ENCODE data around the gene PRR20G. TPM values are rescaled to one million over a fixed set of nuclear protein-coding genes. Genes with fewer than 3 reads are reported as not detected.

PRR20G gene
- total and polyA plus RNA-seq, 2 of the 8 experiments (the other 6 are each of a cell fraction or from before 2014, with no cell fraction given) = 0.24 TPM; not detected in 1

DNA sequence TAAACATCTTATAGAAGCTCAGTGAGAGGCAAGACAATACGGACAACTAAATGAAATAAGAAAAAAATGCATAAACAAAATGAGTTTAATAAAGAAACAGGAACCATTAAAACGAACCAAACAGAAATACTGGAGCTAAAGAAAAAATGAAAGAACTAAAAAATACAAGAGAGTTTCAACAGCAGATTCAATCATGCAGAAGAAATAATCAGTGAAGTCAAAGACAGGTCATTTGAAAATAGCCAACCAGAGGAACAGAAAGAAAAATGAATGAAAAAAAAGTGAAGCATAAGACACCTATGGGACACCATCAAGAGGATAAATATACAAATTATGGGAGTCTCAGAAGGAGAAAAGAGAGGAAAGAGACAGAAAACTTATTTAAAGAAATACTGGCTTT is 42.5 kb upstream of the PRR20G start:
- no peak overlapping the region for H2BK15ac ChIP-seq (ENCODE audit: low read length)
- H3K4me1 ChIP-seq (replicated peaks in 1 of 4; ENCODE audit: control insufficient read depth in 3 of 4, insufficient read depth in 4 of 4, low read length in 3 of 4) = no peaks in the 10 kb centered on the region
- H4K5ac ChIP-seq (ENCODE audit: insufficient read length, low read depth, low read length) = no peak overlapping the region
- no peak overlapping the region for H4K91ac ChIP-seq (replicated peaks; ENCODE audit: insufficient read length, low read length)
- H3K9me3 ChIP-seq (ENCODE audit: insufficient read depth in 2 of 2, low read depth in 1 of 2, low read length in 1 of 2) = peaks cover 3 to 6% of the 10 kb centered on the region in 2 experiments; a peak in 2 of 4 replicates
- POLR2A ChIA-PET (ENCODE audit: partially characterized antibody) = no interaction called here
- no peak overlapping the region for H3K9ac ChIP-seq (replicated peaks in 1 of 4; ENCODE audit: extremely low read depth in 1 of 4, low read depth in 3 of 4, low read length in 3 of 4)
- TF ChIP-seq SIRT6 (IDR thresholded peaks at IDR 0.05; ENCODE audit: low read length) (no peak), RAD21 (IDR thresholded peaks at IDR 0.05 in 1 of 2, conservative IDR thresholded peaks at IDR 0.05 in 1 of 2; ENCODE audit: low read depth in 2 of 2, low read length in 2 of 2) (no peak), BCL11A (IDR thresholded peaks at IDR 0.05; ENCODE audit: low read depth in 2 of 2, low read length in 2 of 2) (no peak), TCF12 (IDR thresholded peaks at IDR 0.05; ENCODE audit: low read depth, low read length) (no peak), EZH2 (IDR thresholded peaks at IDR 0.05; ENCODE audit: low read depth, low read length, severe bottlenecking) (no peak), POLR2AphosphoS5 (IDR thresholded peaks at IDR 0.05; ENCODE audit: low read depth, low read length) (no peak), TAF1 (IDR thresholded peaks at IDR 0.05; ENCODE audit: low read depth, low read length) (no peak), CBX8 (IDR thresholded peaks at IDR 0.05; ENCODE audit: borderline replicate concordance, low read depth, low read length) (no peak), YY1 (IDR thresholded peaks at IDR 0.05; ENCODE audit: low read depth, low read length) (no peak), CBX5 (IDR thresholded peaks at IDR 0.05; ENCODE audit: low read depth, low read length) (no peak), BRCA1 (IDR thresholded peaks at IDR 0.05; ENCODE audit: low read depth, low read length) (no peak), POLR2A (IDR thresholded peaks at IDR 0.05; ENCODE audit: control extremely low read depth in 1 of 2, low read depth in 2 of 2, low read length in 2 of 2) (no peak), HDAC2 (IDR thresholded peaks at IDR 0.05; ENCODE audit: borderline replicate concordance in 1 of 2, low read depth in 2 of 2, low read length in 2 of 2) (no peak), CTBP2 (IDR thresholded peaks at IDR 0.05; ENCODE audit: borderline replicate concordance, insufficient read depth, insufficient read length, low read length) (no peak)
- no peaks in the 10 kb centered on the region for H3K27me3 ChIP-seq (replicated peaks in 1 of 4; ENCODE audit: control insufficient read depth in 3 of 4, extremely low read depth in 1 of 4, insufficient read depth in 3 of 4, low read length in 3 of 4)
- no peaks in the 10 kb centered on the region for H3K23me2 ChIP-seq (ENCODE audit: low read depth, low read length)
- no peak overlapping the region for H2BK120ac ChIP-seq (replicated peaks; ENCODE audit: low read depth, low read length)
- no peaks in the 10 kb centered on the region for H3K36me3 ChIP-seq (ENCODE audit: control insufficient read depth in 2 of 4, insufficient read depth in 4 of 4, low read length in 3 of 4)
- H2BK5ac ChIP-seq (ENCODE audit: low read depth, low read length) = no peak overlapping the region
- no peak overlapping the region for H2AFZ ChIP-seq (ENCODE audit: low read length)
- H3K18ac ChIP-seq (ENCODE audit: extremely low read depth, low read length) = no peak overlapping the region
- no peak overlapping the region for H4K8ac ChIP-seq (ENCODE audit: extremely low read depth, insufficient read depth, low read length)
- no peak overlapping the region for H3K27ac ChIP-seq (ENCODE audit: low read depth, low read length)
- no peak overlapping the region for H3K4ac ChIP-seq (replicated peaks; ENCODE audit: insufficient read length, low read depth, low read length)
- H3K56ac ChIP-seq (replicated peaks; ENCODE audit: insufficient read length, low read depth, low read length) = no peak overlapping the region
- CTCF ChIA-PET (ENCODE audit: partially characterized antibody) = interaction anchor here (0.6 to 1.5 kb wide), 3 partner anchors 12 to 329 kb away, joined by 3 to 4 read pairs (median 4); no protein-coding TSS in a partner anchor
- H3K79me2 ChIP-seq (ENCODE audit: control insufficient read depth in 1 of 2, insufficient read depth in 2 of 2, low read length in 2 of 2) = no peaks in the 10 kb centered on the region
- H2AK5ac ChIP-seq (ENCODE audit: low read depth, low read length) = no peak overlapping the region
- no peak overlapping the region for H3K14ac ChIP-seq (ENCODE audit: insufficient read length)
- DNase-seq (ENCODE audit: low read depth in 1 of 2, low spot score in 2 of 2) = no peak
- H2BK12ac ChIP-seq (ENCODE audit: low read depth, low read length) = no peak overlapping the region
- 78% methylated on average over 2 of the region's 2 CpGs; no CpG with 5 or more reads in 1 of the 2 experiments for WGBS, 2 experiments (ENCODE audit: extremely low coverage in 1 of 2, insufficient coverage in 1 of 2, insufficient read length in 1 of 2, insufficient replicate concordance in 2 of 2, low coverage in 1 of 2, low lambda C conversion rate in 2 of 2, missing lambda C conversion rate in 1 of 2)
- no peak overlapping the region for H3K4me3 ChIP-seq (ENCODE audit: extremely low read depth in 1 of 4, insufficient read depth in 2 of 4, low read depth in 3 of 4, low read length in 4 of 4)
- no peak overlapping the region for H3K23ac ChIP-seq (ENCODE audit: insufficient read length)
- no peak overlapping the region for H3K4me2 ChIP-seq (ENCODE audit: insufficient read depth in 1 of 2, low read depth in 2 of 2, low read length in 2 of 2)
- no peaks in the 10 kb centered on the region for H3K79me1 ChIP-seq (ENCODE audit: low read depth, low read length)
- H2BK20ac ChIP-seq (ENCODE audit: low read length) = no peak overlapping the region
- H4K20me1 ChIP-seq (replicated peaks in 1 of 2; ENCODE audit: control insufficient read depth in 1 of 2, insufficient read depth in 2 of 2, low read length in 2 of 2) = no peaks in the 10 kb centered on the region
- FAIRE-seq = no peak
